Calu3 (cell line): Measurements from ENCODE around the gene ASTN2. TPM values are rescaled to one million over a fixed set of nuclear protein-coding genes. Genes with fewer than 3 reads are reported as not detected.

ENCODE experiments used
- BruUV-seq: library from RNA; stranded (reverse); fragments of 400-500 nt; replicated peaks from 2 replicates; lab custom pipeline; 2021; lab: Mats Ljungman, UMichigan
- CTCF ChIA-PET: fragments of 300-600 bp; sonication (Branson Sonifier 250); formaldehyde crosslinking; loops from one replicate; lab custom pipeline; 2022; ENCODE audit warnings: antibody characterized with exemption; lab: Charles Lee
- DNase-seq: peaks from one replicate; pipeline ENCODE4 v3.0.0; 2022
- H3K27ac Mint-ChIP-seq: one replicate; pipeline ENCODE4 v1.8.0; 2022; ENCODE audit warnings: mixed read lengths; ENCODE audit not compliant: unreplicated experiment
- H3K27me3 Mint-ChIP-seq: one replicate; pipeline ENCODE4 v1.8.0; 2022; ENCODE audit warnings: mixed read lengths; ENCODE audit not compliant: unreplicated experiment
- H3K36me3 Mint-ChIP-seq: one replicate; pipeline ENCODE4 v1.8.0; 2022; ENCODE audit warnings: mild to moderate bottlenecking, moderate library complexity, mixed read lengths; ENCODE audit not compliant: insufficient read depth, unreplicated experiment
- H3K4me1 Mint-ChIP-seq: one replicate; pipeline ENCODE4 v1.8.0; 2022; ENCODE audit warnings: mild to moderate bottlenecking, low read depth, mixed read lengths; ENCODE audit not compliant: unreplicated experiment
- H3K4me3 Mint-ChIP-seq: one replicate; pipeline ENCODE4 v1.8.0; 2022; ENCODE audit warnings: mild to moderate bottlenecking, low read depth, moderate library complexity, mixed read lengths; ENCODE audit not compliant: unreplicated experiment
- H3K9me3 Mint-ChIP-seq: one replicate; pipeline ENCODE4 v1.8.0; 2022; ENCODE audit warnings: low read depth, mixed read lengths; ENCODE audit not compliant: unreplicated experiment
- intact Hi-C: fragments of 100-400 bp; cut with micrococcal nuclease; formaldehyde crosslinking; loops from one replicate; pipeline ENCODE4 v1.10.0; 2022; ENCODE audit not compliant: unreplicated experiment
- total RNA-seq: library from RNA; stranded (reverse); gene quantifications from 2 replicates; pipeline ENCODE4 v1.2.3, GENCODE V29; 2022
- TF ChIP-seq, protein P1 (sequence below): fragments of 200-600 bp; IDR thresholded peaks from one replicate; pipeline ENCODE4 v1.8.0; 2022; ENCODE audit warnings: antibody characterized with exemption; ENCODE audit not compliant: unreplicated experiment

Gene ASTN2
- total RNA-seq, 1 experiment from 2014 or later: 1.7 TPM

GRCh38 chr9:116954731-116955130 is 460.1 kb downstream of the ASTN2 start:
- DNase-seq: no peak
- intact Hi-C loops: no loop called here
- Mint-ChIP-seq H3K4me1 (no peaks in the 10 kb centered on the region), H3K27me3 (no peaks in the 10 kb centered on the region), H3K27ac (no peak overlapping the region), H3K9me3 (no peaks in the 10 kb centered on the region), H3K4me3 (no peak overlapping the region), H3K36me3 (no peaks in the 10 kb centered on the region)
- TF ChIP-seq, protein P1, sequence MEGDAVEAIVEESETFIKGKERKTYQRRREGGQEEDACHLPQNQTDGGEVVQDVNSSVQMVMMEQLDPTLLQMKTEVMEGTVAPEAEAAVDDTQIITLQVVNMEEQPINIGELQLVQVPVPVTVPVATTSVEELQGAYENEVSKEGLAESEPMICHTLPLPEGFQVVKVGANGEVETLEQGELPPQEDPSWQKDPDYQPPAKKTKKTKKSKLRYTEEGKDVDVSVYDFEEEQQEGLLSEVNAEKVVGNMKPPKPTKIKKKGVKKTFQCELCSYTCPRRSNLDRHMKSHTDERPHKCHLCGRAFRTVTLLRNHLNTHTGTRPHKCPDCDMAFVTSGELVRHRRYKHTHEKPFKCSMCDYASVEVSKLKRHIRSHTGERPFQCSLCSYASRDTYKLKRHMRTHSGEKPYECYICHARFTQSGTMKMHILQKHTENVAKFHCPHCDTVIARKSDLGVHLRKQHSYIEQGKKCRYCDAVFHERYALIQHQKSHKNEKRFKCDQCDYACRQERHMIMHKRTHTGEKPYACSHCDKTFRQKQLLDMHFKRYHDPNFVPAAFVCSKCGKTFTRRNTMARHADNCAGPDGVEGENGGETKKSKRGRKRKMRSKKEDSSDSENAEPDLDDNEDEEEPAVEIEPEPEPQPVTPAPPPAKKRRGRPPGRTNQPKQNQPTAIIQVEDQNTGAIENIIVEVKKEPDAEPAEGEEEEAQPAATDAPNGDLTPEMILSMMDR: no peak
- BruUV-seq: no TSS peak
- CTCF ChIA-PET: no interaction called here

GRCh38 chr9:116953271-116953670 is 461.6 kb downstream of the ASTN2 start:
- Mint-ChIP-seq H3K4me1 (no peaks in the 10 kb centered on the region), H3K27me3 (no peaks in the 10 kb centered on the region), H3K36me3 (no peaks in the 10 kb centered on the region), H3K27ac (no peak overlapping the region), H3K9me3 (peaks cover 4% of the 10 kb centered on the region), H3K4me3 (no peak overlapping the region)
- DNase-seq: no peak
- TF ChIP-seq, protein P1: no peak
- no TSS peak for BruUV-seq
- intact Hi-C loops: no loop called here
- CTCF ChIA-PET: no interaction called here

DNA sequence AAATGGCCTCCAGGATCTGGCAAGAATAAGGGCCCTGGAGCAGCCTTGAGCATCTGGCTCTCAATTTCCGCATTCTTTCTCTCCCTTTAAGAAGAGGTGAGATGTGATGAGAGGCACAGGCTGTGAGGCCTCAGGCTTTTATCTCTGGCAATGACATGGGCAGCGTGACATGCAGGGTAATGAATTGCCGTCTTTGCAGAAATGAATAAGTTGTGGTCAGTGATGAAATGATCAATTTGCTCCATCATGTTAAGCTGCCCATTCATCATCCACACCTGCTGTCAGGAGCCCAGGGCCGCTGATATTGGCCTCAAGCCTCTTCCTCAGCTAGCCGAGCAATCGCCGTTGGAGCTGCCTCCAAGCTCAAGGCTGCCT is 462.4 kb downstream of the ASTN2 start:
- H3K36me3 Mint-ChIP-seq: no peaks in the 10 kb centered on the region
- intact Hi-C loops: no loop called here
- no peak for DNase-seq
- no peaks in the 10 kb centered on the region for H3K4me1 Mint-ChIP-seq
- TF ChIP-seq, protein P1: no peak
- CTCF ChIA-PET: no interaction called here
- peaks cover 4% of the 10 kb centered on the region for H3K9me3 Mint-ChIP-seq
- BruUV-seq: no TSS peak
- H3K4me3 Mint-ChIP-seq: no peak overlapping the region
- H3K27me3 Mint-ChIP-seq: no peaks in the 10 kb centered on the region
- H3K27ac Mint-ChIP-seq: no peak overlapping the region

DNA sequence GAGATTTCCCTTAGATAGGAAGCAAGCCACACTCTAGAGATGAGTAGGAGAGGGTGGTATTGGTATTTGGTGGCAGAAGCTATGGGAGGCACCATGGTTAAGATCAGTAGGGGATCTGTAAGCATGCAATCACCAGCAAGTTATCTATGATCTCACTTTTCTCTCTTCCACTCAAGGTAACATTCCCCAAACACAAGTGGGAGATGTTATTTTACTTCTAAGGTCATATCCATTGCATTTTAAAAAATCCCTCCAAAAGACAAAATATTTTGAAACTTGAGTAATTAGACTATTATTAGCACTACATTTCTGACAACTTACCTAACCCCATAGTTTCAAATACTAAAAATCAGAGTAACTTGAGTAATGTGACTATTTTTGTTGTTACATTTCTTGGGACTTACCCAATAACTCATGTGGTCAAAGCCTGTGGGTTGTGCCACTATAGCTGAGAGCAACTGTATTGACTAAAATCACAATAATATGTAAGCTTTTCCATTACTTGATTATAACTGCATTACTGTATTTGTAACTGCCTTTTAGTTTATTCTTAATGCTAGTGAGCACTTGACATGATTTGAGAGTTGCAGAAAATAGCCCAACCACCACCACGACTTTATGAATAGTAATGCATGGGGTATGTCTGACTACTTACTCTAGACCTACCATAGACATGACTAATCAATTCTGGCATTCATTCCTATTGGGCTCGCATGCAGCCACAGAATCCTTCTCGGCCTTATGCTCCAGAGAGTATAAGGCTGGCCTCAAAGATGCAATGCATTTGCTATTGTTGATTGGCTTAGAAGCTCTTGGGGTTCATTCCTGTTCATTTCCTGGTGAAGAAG is 463.0 kb downstream of the ASTN2 start:
- no peaks in the 10 kb centered on the region for H3K27me3 Mint-ChIP-seq
- TF ChIP-seq, protein P1: no peak
- H3K4me1 Mint-ChIP-seq: no peaks in the 10 kb centered on the region
- H3K27ac Mint-ChIP-seq: no peak overlapping the region
- H3K9me3 Mint-ChIP-seq: peaks cover 4% of the 10 kb centered on the region
- intact Hi-C loops: no loop called here
- H3K36me3 Mint-ChIP-seq: no peaks in the 10 kb centered on the region
- CTCF ChIA-PET: no interaction called here
- H3K4me3 Mint-ChIP-seq: no peak overlapping the region
- no peak for DNase-seq
- BruUV-seq: no TSS peak
